H1 (cell line): ENCODE data around the gene MIPEP. TPM values are rescaled to one million over a fixed set of nuclear protein-coding genes. Genes with fewer than 3 reads are reported as not detected.

Experiments
- CTCF ChIA-PET: fragments of 300-600 bp; sonication (Branson Sonifier 250); formaldehyde crosslinking; loops from one replicate; lab custom pipeline; 2021; ENCODE audit not compliant: partially characterized antibody; lab: Charles Lee
- POLR2A ChIA-PET: fragments of 300-600 bp; sonication (Branson Sonifier 250); formaldehyde crosslinking; loops from one replicate; lab custom pipeline; 2021; ENCODE audit warnings: inconsistent platforms; ENCODE audit not compliant: partially characterized antibody; lab: Charles Lee
- DNase-seq, 2 experiments: peaks; one replicate each; pipeline versions ENCODE4 v3.0.0 to v3.0.0-alpha.2; 2010 to 2022; ENCODE audit warnings: low spot score in 2 of 2, low read depth in 1 of 2, mixed read lengths in 1 of 2
- FAIRE-seq: peaks from 2 replicates; lab custom pipeline; 2011; peaks lifted over from hg19 to GRCh38; lab: Jason Lieb, UNC
- H2AFZ ChIP-seq: 2 replicates; pipeline ENCODE4 v1.8.1; 2012; ENCODE audit warnings: low read length, inconsistent platforms
- H2AK5ac ChIP-seq: 2 replicates; pipeline ENCODE4 v1.6.1; 2013; ENCODE audit warnings: low read depth, low read length
- H2BK120ac ChIP-seq: replicated peaks from 2 replicates; pipeline ENCODE3; 2013; ENCODE audit warnings: low read depth, low read length, inconsistent platforms
- H2BK12ac ChIP-seq: 2 replicates; pipeline ENCODE4 v1.6.1; 2013; ENCODE audit warnings: low read depth, low read length
- H2BK15ac ChIP-seq: 2 replicates; pipeline ENCODE4 v1.6.1; 2013; ENCODE audit warnings: low read length
- H2BK20ac ChIP-seq: 2 replicates; pipeline ENCODE4 v1.6.1; 2013; ENCODE audit warnings: low read length
- H2BK5ac ChIP-seq: 2 replicates; pipeline ENCODE4 v1.6.1; 2013; ENCODE audit warnings: low read depth, low read length
- H3K14ac ChIP-seq: 2 replicates; pipeline ENCODE4 v1.6.1; 2013; ENCODE audit warnings: inconsistent platforms; ENCODE audit not compliant: insufficient read length
- H3K18ac ChIP-seq: 2 replicates; pipeline ENCODE4 v1.6.1; 2013; ENCODE audit warnings: low read length; ENCODE audit errors: extremely low read depth
- H3K23ac ChIP-seq: 2 replicates; pipeline ENCODE4 v1.6.1; 2013; ENCODE audit warnings: inconsistent platforms; ENCODE audit not compliant: insufficient read length
- H3K23me2 ChIP-seq: 2 replicates; pipeline ENCODE4 v1.6.1; 2013; ENCODE audit warnings: low read depth, low read length
- H3K27ac ChIP-seq: 2 replicates; pipeline ENCODE4 v1.6.1; 2011; ENCODE audit warnings: low read depth, low read length, inconsistent platforms
- H3K27me3 ChIP-seq, 4 experiments: replicated peaks in 1 of 4; 1 replicate in 1 of 4; 2 replicates in 3 of 4; pipeline versions ENCODE4 v1.6.1 to v1.8.1; 2011 to 2013; ENCODE audit warnings: low read length in 3 of 4, mild to moderate bottlenecking in 3 of 4, inconsistent platforms in 2 of 4, mixed read lengths in 2 of 4, moderate library complexity in 1 of 4; ENCODE audit not compliant: control insufficient read depth in 3 of 4, insufficient read depth in 3 of 4; ENCODE audit errors: extremely low read depth in 1 of 4
- H3K36me3 ChIP-seq, 4 experiments: 2 replicates each; pipeline versions ENCODE4 v1.6.1 to v1.8.1; 2011 to 2013; ENCODE audit warnings: mild to moderate bottlenecking in 4 of 4, low read length in 3 of 4, moderate library complexity in 2 of 4, control low read depth in 1 of 4, inconsistent platforms in 1 of 4; ENCODE audit not compliant: insufficient read depth in 4 of 4, control insufficient read depth in 2 of 4
- H3K4ac ChIP-seq: replicated peaks from 2 replicates; pipeline ENCODE3; 2013; ENCODE audit warnings: low read length, low read depth, mixed read lengths, inconsistent platforms; ENCODE audit not compliant: insufficient read length
- H3K4me1 ChIP-seq, 4 experiments: replicated peaks in 1 of 4; 1 replicate in 1 of 4; 2 replicates in 3 of 4; pipeline versions ENCODE4 v1.6.1 to v1.8.1; 2011 to 2013; ENCODE audit warnings: low read length in 3 of 4, inconsistent platforms in 2 of 4, mixed read lengths in 1 of 4; ENCODE audit not compliant: insufficient read depth in 4 of 4, control insufficient read depth in 3 of 4
- H3K4me2 ChIP-seq, 2 experiments: 2 replicates each; pipeline versions ENCODE4 v1.6.1 to v1.8.1; 2011 to 2013; ENCODE audit warnings: low read depth in 2 of 2, low read length in 2 of 2, control low read depth in 1 of 2, inconsistent platforms in 1 of 2, mild to moderate bottlenecking in 1 of 2; ENCODE audit not compliant: insufficient read depth in 1 of 2
- H3K4me3 ChIP-seq, 4 experiments: fragments of 200-600, 300-600 bp in 1 of 4; sonication (generic), shearing (Covaris generic), sonication (Bioruptor Twin) in 1 of 4; 2 replicates each; pipeline versions ENCODE4 v1.5.1 to v1.8.1; 2011 to 2016; ENCODE audit warnings: low read length in 4 of 4, low read depth in 3 of 4, control low read depth in 2 of 4, inconsistent platforms in 2 of 4, mild to moderate bottlenecking in 2 of 4, mixed read lengths in 1 of 4, moderate library complexity in 1 of 4; ENCODE audit not compliant: insufficient read depth in 2 of 4; ENCODE audit errors: extremely low read depth in 1 of 4
- H3K56ac ChIP-seq: replicated peaks from 2 replicates; pipeline ENCODE3; 2013; ENCODE audit warnings: low read depth, mild to moderate bottlenecking, mixed read lengths, low read length, inconsistent platforms; ENCODE audit not compliant: insufficient read length
- H3K79me1 ChIP-seq: 2 replicates; pipeline ENCODE4 v1.6.1; 2013; ENCODE audit warnings: low read depth, low read length, control low read depth
- H3K79me2 ChIP-seq, 2 experiments: 2 replicates each; pipeline versions ENCODE4 v1.6.1 to v1.8.1; 2012 to 2013; ENCODE audit warnings: low read length in 2 of 2, mild to moderate bottlenecking in 2 of 2, inconsistent platforms in 1 of 2; ENCODE audit not compliant: insufficient read depth in 2 of 2, control insufficient read depth in 1 of 2
- H3K9ac ChIP-seq, 4 experiments: replicated peaks in 1 of 4; 1 replicate in 1 of 4; 2 replicates in 3 of 4; pipeline versions ENCODE4 v1.6.1 to v1.8.1; 2011 to 2013; ENCODE audit warnings: low read depth in 3 of 4, low read length in 3 of 4, control low read depth in 2 of 4, mild to moderate bottlenecking in 2 of 4, moderate library complexity in 2 of 4, inconsistent platforms in 1 of 4; ENCODE audit errors: extremely low read depth in 1 of 4
- H3K9me3 ChIP-seq, 2 experiments: 2 replicates each; pipeline versions ENCODE4 v1.6.1 to v1.8.1; 2012 to 2013; ENCODE audit warnings: mild to moderate bottlenecking in 2 of 2, moderate library complexity in 2 of 2, control low read depth in 1 of 2, inconsistent platforms in 1 of 2, low read depth in 1 of 2, low read length in 1 of 2, mixed read lengths in 1 of 2; ENCODE audit not compliant: insufficient read depth in 2 of 2
- H4K20me1 ChIP-seq, 2 experiments: replicated peaks in 1 of 2; 2 replicates each; pipeline versions ENCODE3 to v1.8.1; 2011 to 2013; ENCODE audit warnings: inconsistent platforms in 2 of 2, low read length in 2 of 2, mild to moderate bottlenecking in 1 of 2; ENCODE audit not compliant: insufficient read depth in 2 of 2, control insufficient read depth in 1 of 2
- H4K5ac ChIP-seq: 2 replicates; pipeline ENCODE4 v1.6.1; 2013; ENCODE audit warnings: low read length, low read depth, mixed read lengths, inconsistent platforms; ENCODE audit not compliant: insufficient read length
- H4K8ac ChIP-seq: 2 replicates; pipeline ENCODE4 v1.8.0; 2013; ENCODE audit warnings: mild to moderate bottlenecking, moderate library complexity, low read length, inconsistent platforms; ENCODE audit not compliant: insufficient read depth; ENCODE audit errors: extremely low read depth
- H4K91ac ChIP-seq: replicated peaks from 2 replicates; pipeline ENCODE3; 2013; ENCODE audit warnings: low read length, mixed read lengths, inconsistent platforms; ENCODE audit not compliant: insufficient read length
- ASH2L ChIP-seq: fragments of 200-600, 300-600 bp; sonication (generic); IDR thresholded peaks from one replicate; pipeline ENCODE4 v1.7.1; 2017; ENCODE audit warnings: low read length
- BCL11A ChIP-seq, 2 experiments: IDR thresholded peaks; one replicate each; pipeline ENCODE4 v1.6.1; 2011; ENCODE audit warnings: low read depth in 2 of 2, low read length in 2 of 2, mild to moderate bottlenecking in 2 of 2
- CHD2 ChIP-seq: IDR thresholded peaks from 2 replicates; pipeline ENCODE4 v1.6.1; 2012; ENCODE audit warnings: low read length, improper control_type of control experiment
- FOSL1 ChIP-seq: IDR thresholded peaks from 2 replicates; pipeline ENCODE4 v1.6.1; 2011; ENCODE audit warnings: mild to moderate bottlenecking, low read depth, low read length, moderate library complexity; ENCODE audit not compliant: insufficient read depth
- GTF2F1 ChIP-seq: IDR thresholded peaks from 2 replicates; pipeline ENCODE4 v1.6.1; 2012; ENCODE audit warnings: low read depth, low read length, improper control_type of control experiment, borderline replicate concordance
- JUN ChIP-seq: IDR thresholded peaks from 2 replicates; pipeline ENCODE4 v1.6.1; 2011; ENCODE audit warnings: low read depth, mild to moderate bottlenecking, improper control_type of control experiment, low read length
- PHF8 ChIP-seq: fragments of 200-600 bp; sonication (generic); conservative IDR thresholded peaks from 2 replicates; pipeline ENCODE4 v1.7.1; 2012; ENCODE audit warnings: low read depth, mild to moderate bottlenecking, inconsistent platforms, low read length, moderate library complexity
- RNF2 ChIP-seq: fragments of 200-900, 300-1000 bp; sonication (generic); IDR thresholded peaks from 2 replicates; pipeline ENCODE4 v1.7.1; 2016; ENCODE audit warnings: borderline replicate concordance, low read depth, mild to moderate bottlenecking, antibody characterized with exemption, low read length; ENCODE audit not compliant: poor library complexity, severe bottlenecking; ENCODE audit errors: missing control alignments
- SUZ12 ChIP-seq: fragments of 200-600 bp; sonication (generic); IDR thresholded peaks from 2 replicates; pipeline ENCODE4 v1.6.1; 2012; ENCODE audit warnings: mild to moderate bottlenecking, inconsistent platforms, low read length, moderate library complexity, mixed read lengths
- TAF1 ChIP-seq: IDR thresholded peaks from 2 replicates; pipeline ENCODE4 v1.6.1; 2011; ENCODE audit warnings: mild to moderate bottlenecking, low read depth, low read length
- TCF12 ChIP-seq: IDR thresholded peaks from 2 replicates; pipeline ENCODE4 v1.6.1; 2011; ENCODE audit warnings: low read depth, mild to moderate bottlenecking, low read length
- YY1 ChIP-seq: IDR thresholded peaks from 2 replicates; pipeline ENCODE4 v1.6.1; 2011; ENCODE audit warnings: low read depth, mild to moderate bottlenecking, low read length
- WGBS, 2 experiments: shearing (Covaris generic) in 1 of 2; methylation state at CpG; one replicate each; pipeline versions ENCODE4 v1.1.6 to v1.1.7; 2013 to 2015; ENCODE audit warnings: low lambda C conversion rate in 2 of 2, mixed read lengths in 2 of 2, inconsistent platforms in 1 of 2, low coverage in 1 of 2, missing lambda C conversion rate in 1 of 2; ENCODE audit not compliant: insufficient replicate concordance in 2 of 2, insufficient coverage in 1 of 2, insufficient read length in 1 of 2; ENCODE audit errors: extremely low coverage in 1 of 2, missing lambda C conversion rate in 1 of 2; 5-methylcytosine and 5-hydroxymethylcytosine counted together
- polyA plus RNA-seq, 7 experiments: library from polyadenylated mRNA; depleted of rRNA in 3 of 7; stranded (reverse) in 5 of 7; unstranded in 2 of 7; fragments of >200 nt in 5 of 7; fragments of 200-250 nt in 2 of 7; gene quantifications; 1 replicate in 5 of 7; 2 replicates in 1 of 7; 4 replicates in 1 of 7; pipeline versions ENCODE4 v1.2.1 to v1.2.3, GENCODE V29; 2011 to 2013; ENCODE audit warnings: missing spikeins in 2 of 7, mixed read lengths in 2 of 7
- total RNA-seq: library from RNA; stranded (reverse); fragmentation: NEBNext Ultra II Directional; extraction: Animal tissue kit (Norgen Biotek cat#: 25700); gene quantifications from 2 replicates; pipeline ENCODE4 v1.2.1, GENCODE V29; 2021
- TF ChIP-seq, protein P1 (sequence below): IDR thresholded peaks from 2 replicates; pipeline ENCODE4 v1.6.1; 2012; ENCODE audit warnings: inconsistent platforms

The MIPEP gene
- total and polyA plus RNA-seq, 2 of the 8 experiments (the other 6 are each of a cell fraction or from before 2014, with no cell fraction given): 24.0 to 24.2 TPM

GRCh38 chr13:23703246-23703860 lies 185.8 kb downstream of the MIPEP start:
- no peak overlapping the region for H2BK15ac ChIP-seq
- H4K20me1 ChIP-seq: no peaks in the 10 kb centered on the region
- no peak for DNase-seq
- H3K4me2 ChIP-seq: no peak overlapping the region
- no peak overlapping the region for H3K23ac ChIP-seq
- H4K8ac ChIP-seq: no peak overlapping the region
- 92% methylated on average over 11 of the region's 11 CpGs; no CpG with 5 or more reads in 1 of the 2 experiments for WGBS, 2 experiments
- FAIRE-seq: no peak
- H3K36me3 ChIP-seq: no peaks in the 10 kb centered on the region
- no peak overlapping the region for H2AK5ac ChIP-seq
- no peak overlapping the region for H2BK120ac ChIP-seq
- H3K56ac ChIP-seq: no peak overlapping the region
- no peak overlapping the region for H3K4ac ChIP-seq
- no peak overlapping the region for H3K14ac ChIP-seq
- no peaks in the 10 kb centered on the region for H3K9me3 ChIP-seq
- H3K4me1 ChIP-seq: peaks cover 0 to 4% (median under 1%) of the 10 kb centered on the region in 4 experiments; a peak in 2 of 7 replicates
- no peak overlapping the region for H2AFZ ChIP-seq
- CTCF ChIA-PET: interaction anchor here (0.6 to 2.2 kb wide), 6 partner anchors 9 to 236 kb away, joined by 3 to 7 read pairs (median 3); no protein-coding TSS in a partner anchor
- H3K27me3 ChIP-seq: no peaks in the 10 kb centered on the region
- no peak overlapping the region for H4K91ac ChIP-seq
- POLR2A ChIA-PET: no interaction called here
- no peaks in the 10 kb centered on the region for H3K23me2 ChIP-seq
- H4K5ac ChIP-seq: no peak overlapping the region
- H3K79me1 ChIP-seq: no peaks in the 10 kb centered on the region
- no peak overlapping the region for H3K4me3 ChIP-seq
- no peak overlapping the region for H2BK12ac ChIP-seq
- no peak overlapping the region for H2BK5ac ChIP-seq
- H2BK20ac ChIP-seq: no peak overlapping the region
- no peaks in the 10 kb centered on the region for H3K79me2 ChIP-seq
- H3K9ac ChIP-seq: no peak overlapping the region
- H3K27ac ChIP-seq: no peak overlapping the region
- no peak overlapping the region for H3K18ac ChIP-seq
- TF ChIP-seq PHF8: no peak
- TF ChIP-seq TAF1: no peak
- no peak for TF ChIP-seq JUN
- no peak for TF ChIP-seq BCL11A (IDR thresholded peaks at IDR 0.05; ENCODE audit: low read depth in 2 of 2, low read length in 2 of 2)
- no peak for TF ChIP-seq SUZ12
- TF ChIP-seq RNF2: no peak
- TF ChIP-seq GTF2F1: no peak
- no peak for TF ChIP-seq ASH2L
- TF ChIP-seq YY1: no peak
- TF ChIP-seq, protein P1, sequence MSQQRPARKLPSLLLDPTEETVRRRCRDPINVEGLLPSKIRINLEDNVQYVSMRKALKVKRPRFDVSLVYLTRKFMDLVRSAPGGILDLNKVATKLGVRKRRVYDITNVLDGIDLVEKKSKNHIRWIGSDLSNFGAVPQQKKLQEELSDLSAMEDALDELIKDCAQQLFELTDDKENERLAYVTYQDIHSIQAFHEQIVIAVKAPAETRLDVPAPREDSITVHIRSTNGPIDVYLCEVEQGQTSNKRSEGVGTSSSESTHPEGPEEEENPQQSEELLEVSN: no peak
- no peak for TF ChIP-seq CHD2
- no peak for TF ChIP-seq FOSL1
- no peak for TF ChIP-seq TCF12
